ENCODE data around the gene ZNF692.

GRCh38 chr1:248886237-248886895 is 27.5 kb upstream of the ZNF692 start:
- TF ChIP-seq CTCF (optimal IDR thresholded peaks at IDR 0.05 in 1 of 3, IDR thresholded peaks at IDR 0.05 in 1 of 3, conservative IDR thresholded peaks at IDR 0.05 in 1 of 3; ENCODE audit: extremely low read depth in 1 of 3, insufficient read depth in 2 of 3, low read length in 3 of 3): no peak
- no peak for TF ChIP-seq EZH2 (IDR thresholded peaks at IDR 0.05; ENCODE audit: low read length)

Data from keratinocyte (primary cell).